WTC11 (cell line): Measurements from ENCODE around the gene BTNL9. TPM values are rescaled to one million over a fixed set of nuclear protein-coding genes. Genes with fewer than 3 reads are reported as not detected.

Experiments
- ARID4B ChIP-seq: sonication (generic); formaldehyde crosslinking; IDR thresholded peaks from 2 replicates; pipeline ENCODE4 v1.8.0; 2023; ENCODE audit warnings: missing genetic modification reagents, mild to moderate bottlenecking, borderline replicate concordance
- ATF1 ChIP-seq: sonication (generic); formaldehyde crosslinking; IDR thresholded peaks from 2 replicates; pipeline ENCODE4 v1.8.1; 2023; ENCODE audit warnings: mild to moderate bottlenecking, moderate library complexity, missing genetic modification reagents
- ATF3 ChIP-seq: sonication (generic); formaldehyde crosslinking; conservative IDR thresholded peaks from 2 replicates; pipeline ENCODE4 v1.8.1; 2022; ENCODE audit warnings: mild to moderate bottlenecking, missing genetic modification reagents
- CBFB ChIP-seq: sonication (generic); formaldehyde crosslinking; IDR thresholded peaks from 2 replicates; pipeline ENCODE4 v1.8.1; 2022; ENCODE audit warnings: mild to moderate bottlenecking, low read depth, missing genetic modification reagents
- CTCF ChIP-seq: fragments of 200-600 bp; IDR thresholded peaks from 2 replicates; pipeline ENCODE4 v1.8.0; 2022; ENCODE audit warnings: antibody characterized with exemption
- GRHL2 ChIP-seq: fragments of 250-450 bp; sonication (Bioruptor Pico); IDR thresholded peaks from 2 replicates; pipeline ENCODE4 v1.8.0; 2022; ENCODE audit warnings: mild to moderate bottlenecking, moderate library complexity; ENCODE audit not compliant: insufficient replicate concordance, severe bottlenecking
- HMGA2 ChIP-seq: fragments of 250-450 bp; sonication (Bioruptor Pico); IDR thresholded peaks from 2 replicates; pipeline ENCODE4 v1.4.0; 2021; ENCODE audit warnings: mild to moderate bottlenecking, moderate library complexity
- PRDM15 ChIP-seq: sonication (generic); formaldehyde crosslinking; IDR thresholded peaks from 2 replicates; pipeline ENCODE4 v1.8.0; 2022; ENCODE audit warnings: missing genetic modification reagents
- SP1 ChIP-seq: sonication (generic); formaldehyde crosslinking; conservative IDR thresholded peaks from 2 replicates; pipeline ENCODE4 v1.8.1; 2022; ENCODE audit warnings: missing genetic modification reagents
- STAT6 ChIP-seq: sonication (generic); formaldehyde crosslinking; conservative IDR thresholded peaks from 2 replicates; pipeline ENCODE4 v1.8.1; 2023; ENCODE audit warnings: mild to moderate bottlenecking, low read depth, missing genetic modification reagents, moderate library complexity
- TCF7 ChIP-seq: sonication (generic); formaldehyde crosslinking; IDR thresholded peaks from 2 replicates; pipeline ENCODE4 v1.8.0; 2022; ENCODE audit warnings: mild to moderate bottlenecking, low read depth, missing genetic modification reagents, moderate library complexity
- TEAD1 ChIP-seq: sonication (generic); formaldehyde crosslinking; IDR thresholded peaks from 2 replicates; pipeline ENCODE4 v1.8.0; 2022; ENCODE audit warnings: mild to moderate bottlenecking, missing genetic modification reagents
- ZBTB43 ChIP-seq: sonication (generic); formaldehyde crosslinking; IDR thresholded peaks from 2 replicates; pipeline ENCODE4 v1.8.1; 2023; ENCODE audit warnings: mild to moderate bottlenecking, missing genetic modification reagents
- ZNF138 ChIP-seq: sonication (generic); formaldehyde crosslinking; conservative IDR thresholded peaks from 2 replicates; pipeline ENCODE4 v1.8.1; 2022; ENCODE audit warnings: mild to moderate bottlenecking, moderate library complexity, missing genetic modification reagents
- ZNF219 ChIP-seq: sonication (generic); formaldehyde crosslinking; IDR thresholded peaks from 2 replicates; pipeline ENCODE4 v1.8.0; 2023; ENCODE audit warnings: missing genetic modification reagents, mild to moderate bottlenecking, borderline replicate concordance
- ZNF396 ChIP-seq: fragments of 250-450 bp; sonication (Bioruptor Pico); IDR thresholded peaks from 2 replicates; pipeline ENCODE4 v1.8.0; 2021; ENCODE audit warnings: mild to moderate bottlenecking, moderate library complexity, borderline replicate concordance
- ZNF416 ChIP-seq: fragments of 250-450 bp; sonication (Bioruptor Pico); IDR thresholded peaks from 2 replicates; pipeline ENCODE4 v1.9.0; 2021; ENCODE audit warnings: mild to moderate bottlenecking, inconsistent platforms
- ZNF423 ChIP-seq: fragments of 250-450 bp; sonication (Bioruptor Pico); IDR thresholded peaks from 2 replicates; pipeline ENCODE4 v2.1.2; 2022; ENCODE audit warnings: mild to moderate bottlenecking, moderate library complexity
- ZNF425 ChIP-seq: fragments of 250-450 bp; sonication (Bioruptor Pico); conservative IDR thresholded peaks from 2 replicates; pipeline ENCODE4 v1.9.0; 2021; ENCODE audit warnings: mild to moderate bottlenecking
- ZNF671 ChIP-seq: fragments of 250-450 bp; sonication (Bioruptor Pico); IDR thresholded peaks from 2 replicates; pipeline ENCODE4 v1.8.0; 2021; ENCODE audit warnings: mild to moderate bottlenecking
- total RNA-seq: library from RNA; stranded (reverse); gene quantifications from 3 replicates; pipeline ENCODE4 v1.2.3, GENCODE V29; 2021

Gene BTNL9
- total RNA-seq, 1 experiment from 2014 or later, result 3.4 TPM

GRCh38 chr5:181069767-181070491, 29.9 kb downstream of the BTNL9 start (continued):
- TF ChIP-seq ARID4B (CRISPR knock-in tag) (no peak), CTCF (no peak), STAT6 (no peak), HMGA2 (CRISPR knock-in tag) (no peak), ATF1 (CRISPR knock-in tag) (no peak), TCF7 (CRISPR knock-in tag) (no peak), ZNF425 (CRISPR knock-in tag) (no peak), ZBTB43 (CRISPR knock-in tag) (no peak), TEAD1 (CRISPR knock-in tag) (peak; percentile 84), CBFB (CRISPR knock-in tag) (no peak), ZNF423 (peak; percentile 27; the same call in 1 of the 2 replicates), ZNF219 (no peak), ZNF416 (CRISPR knock-in tag) (0 out of 2 replicates have a peak, but pooled peaks have one; percentile 37), SP1 (CRISPR knock-in tag) (peak; percentile 80), ATF3 (CRISPR knock-in tag) (no peak), GRHL2 (CRISPR knock-in tag) (no peak), ZNF138 (CRISPR knock-in tag) (peak; percentile 78; the same call in 1 of the 2 replicates), ZNF396 (no peak), PRDM15 (CRISPR knock-in tag) (no peak), ZNF671 (CRISPR knock-in tag) (no peak)
